ENCODE measurements around the gene PCGF1.
"Not testable (repeated sequence)": the region's sequence is repeated elsewhere in the genome, so short reads cannot be mapped to it uniquely, and the experiment has no call there.

Gene PCGF1

GRCh38 chr2:74498500-74499266 is 8.8 kb downstream of the PCGF1 start:
- DNase-seq: no peak

GRCh38 chr2:74497777-74498499 is 9.6 kb downstream of the PCGF1 start:
- no peak for DNase-seq

GRCh38 chr2:74496997-74497776 is 10.3 kb downstream of the PCGF1 start:
- no peak for DNase-seq

GRCh38 chr2:74495440-74495839 is 12.1 kb downstream of the PCGF1 start:
- no peak for DNase-seq

GRCh38 chr2:74493546-74493945 is 13.9 kb downstream of the PCGF1 start:
- DNase-seq: no peak

GRCh38 chr2:74491648-74492544 is 15.6 kb downstream of the PCGF1 start:
- no peak for DNase-seq

- no peak for DNase-seq
These were observed 17.6 kb downstream of the PCGF1 start for GRCh38 chr2:74489906-74490305.

- DNase-seq: no peak
These were observed 18.6 kb downstream of the PCGF1 start for GRCh38 chr2:74488643-74489481.

- DNase-seq: no peak
These were observed 21.4 kb downstream of the PCGF1 start for GRCh38 chr2:74486141-74486540.

- not testable (repeated sequence) for DNase-seq
These were observed 23.8 kb downstream of the PCGF1 start for GRCh38 chr2:74483675-74484164.

- DNase-seq: peak; percentile 94
These were observed 24.5 kb downstream of the PCGF1 start, which contains the start of the genes CCDC142 and TTC31 for GRCh38 chr2:74482801-74483674. Gene CCDC142, minus strand, starts transcription at chr2:74482998. Its CDS starts 161 bp downstream, at chr2:74482837. Gene TTC31, plus strand, starts transcription at chr2:74483081. Its CDS starts 15 bp downstream, at chr2:74483096.

GRCh38 chr2:74481961-74482800 is 25.3 kb downstream of the PCGF1 start:
- DNase-seq: peak; percentile 56

- no peak for DNase-seq
These were observed 26.1 kb downstream of the PCGF1 start for GRCh38 chr2:74481431-74481830.

- no peak for DNase-seq
These were observed 32.6 kb downstream of the PCGF1 start for GRCh38 chr2:74474899-74475298.

GRCh38 chr2:74474481-74474880 is 33.0 kb downstream of the PCGF1 start:
- no peak for DNase-seq

- no peak for DNase-seq
These were observed 34.6 kb downstream of the PCGF1 start for GRCh38 chr2:74472945-74473258.

GRCh38 chr2:74472086-74472944 is 35.2 kb downstream of the PCGF1 start, which contains the start of gene MRPL53:
Gene MRPL53, minus strand, starts transcription at chr2:74472680. Its CDS starts 20 bp downstream, at chr2:74472660.
- DNase-seq: peak; percentile 95

Measured in CD4-positive, alpha-beta T cell treated with Interleukin-15 for 1 hour (primary cell).